HEK293T (cell line): ENCODE data around the gene TOR4A.
A peak's percentile ranks its signal among the peaks of the same experiment; 100 is the strongest.
"Not testable (repeated sequence)": the region's sequence is repeated elsewhere in the genome, so short reads cannot be mapped to it uniquely, and the experiment has no call there.

Experiments used
- CTCF ChIA-PET: fragments of 350-600 bp; formaldehyde crosslinking; extraction: SDS; loops from one replicate; lab custom pipeline; 2021; ENCODE audit warnings: antibody characterized with exemption, inconsistent platforms; lab: Yijun Ruan, JAX
- POLR2A ChIA-PET: fragments of 350-600 bp; formaldehyde crosslinking; extraction: SDS; loops from one replicate; lab custom pipeline; 2020; ENCODE audit warnings: antibody characterized with exemption, inconsistent platforms; lab: Yijun Ruan, JAX
- DNase-seq: peaks from one replicate; pipeline ENCODE4 v3.0.0; 2012; ENCODE audit warnings: mixed read lengths; ENCODE audit errors: extremely low spot score
- ARNT ChIP-seq: fragments of 450-650 bp; IDR thresholded peaks from 2 replicates; pipeline ENCODE4 v1.6.1; 2017; ENCODE audit warnings: mild to moderate bottlenecking
- BHLHE40 ChIP-seq: fragments of 450-650 bp; IDR thresholded peaks from 2 replicates; pipeline ENCODE4 v1.6.1; 2016; ENCODE audit warnings: mild to moderate bottlenecking, moderate library complexity, borderline replicate concordance
- CTBP1 ChIP-seq: fragments of 450-650 bp; IDR thresholded peaks from 2 replicates; pipeline ENCODE4 v1.6.1; 2016; ENCODE audit warnings: borderline replicate concordance
- ELF4 ChIP-seq: fragments of 450-650 bp; IDR thresholded peaks from 2 replicates; pipeline ENCODE4 v1.6.1; 2017; ENCODE audit warnings: antibody characterized with exemption
- FOXA1 ChIP-seq: fragments of 450-650 bp; IDR thresholded peaks from 2 replicates; pipeline ENCODE4 v1.6.1; 2016; ENCODE audit warnings: mild to moderate bottlenecking
- FOXK2 ChIP-seq: fragments of 450-650 bp; IDR thresholded peaks from 2 replicates; pipeline ENCODE4 v1.6.1; 2016; ENCODE audit warnings: mild to moderate bottlenecking
- FOXM1 ChIP-seq: fragments of 450-650 bp; IDR thresholded peaks from 2 replicates; pipeline ENCODE4 v1.6.1; 2017; ENCODE audit warnings: mild to moderate bottlenecking, borderline replicate concordance
- HDGF ChIP-seq: fragments of 450-650 bp; IDR thresholded peaks from 2 replicates; pipeline ENCODE4 v1.6.1; 2017; ENCODE audit warnings: antibody characterized with exemption, borderline replicate concordance
- L3MBTL2 ChIP-seq: fragments of 450-650 bp; conservative IDR thresholded peaks from 2 replicates; pipeline ENCODE4 v1.6.1; 2016; ENCODE audit warnings: mild to moderate bottlenecking
- LEF1 ChIP-seq: fragments of 450-650 bp; IDR thresholded peaks from 2 replicates; pipeline ENCODE4 v1.6.1; 2017; ENCODE audit warnings: mild to moderate bottlenecking, borderline replicate concordance
- NFRKB ChIP-seq: fragments of 450-650 bp; IDR thresholded peaks from 2 replicates; pipeline ENCODE4 v1.6.1; 2016; ENCODE audit warnings: mild to moderate bottlenecking, moderate library complexity
- PKNOX1 ChIP-seq: fragments of 450-650 bp; IDR thresholded peaks from 2 replicates; pipeline ENCODE4 v1.6.1; 2016
- SP1 ChIP-seq: fragments of 450-650 bp; IDR thresholded peaks from 2 replicates; pipeline ENCODE4 v1.6.1; 2017
- SUZ12 ChIP-seq: fragments of 450-650 bp; IDR thresholded peaks from 2 replicates; pipeline ENCODE4 v1.6.1; 2016; ENCODE audit warnings: mild to moderate bottlenecking
- TARDBP ChIP-seq: fragments of 450-650 bp; IDR thresholded peaks from 2 replicates; pipeline ENCODE4 v1.6.1; 2016
- ZNF384 ChIP-seq: fragments of 450-650 bp; IDR thresholded peaks from 2 replicates; pipeline ENCODE4 v1.6.1; 2016

TOR4A gene

GRCh38 chr9:137255448-137256114 lies 21.9 kb upstream of the TOR4A start:
- TF ChIP-seq NFRKB, result no peak
- POLR2A ChIA-PET, result interaction anchor here (0.6 to 8.8 kb wide), 6 partner anchors 12 to 168 kb away, joined by 3 to 90 read pairs (median 4); partner anchors contain the start of genes NOXA1 and TUBB4B
- CTCF ChIA-PET, result interaction anchor here (1.1 kb wide), 1 partner anchor 15 kb away, joined by 3 read pairs; no protein-coding TSS in a partner anchor
- DNase-seq, result peak; percentile 77

DNA sequence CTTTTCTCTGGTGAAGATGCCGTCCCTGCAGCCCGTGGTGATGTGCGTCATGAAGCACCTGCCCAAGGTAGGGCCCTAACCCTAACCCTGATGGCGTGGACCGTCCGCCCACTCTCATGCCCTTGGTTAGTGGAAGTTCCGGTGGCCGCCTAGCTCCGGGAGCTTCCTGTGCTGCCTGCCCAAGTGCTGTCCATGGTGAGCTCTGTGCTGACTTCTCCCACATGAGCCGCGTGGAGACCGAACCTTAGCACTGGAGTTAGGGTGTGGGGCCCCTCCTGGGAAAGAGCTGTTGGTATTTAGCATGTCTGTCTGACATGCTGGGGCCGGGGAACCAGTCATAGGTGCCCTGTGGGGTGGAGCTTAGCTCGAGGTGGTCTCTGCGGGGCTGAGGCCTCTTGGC lies 21.2 kb upstream of the TOR4A start:
- TF ChIP-seq HDGF (no peak), SP1 (no peak), SUZ12 (no peak), ZNF384 (no peak), LEF1 (no peak), BHLHE40 (no peak), NFRKB (no peak), TARDBP (no peak), ELF4 (no peak), FOXA1 (no peak), CTBP1 (no peak), L3MBTL2 (no peak), ARNT (no peak), FOXM1 (no peak)
- POLR2A ChIA-PET, result interaction anchor here (0.7 to 8.8 kb wide), 5 partner anchors 14 to 167 kb away, joined by 3 to 90 read pairs (median 4); partner anchors contain the start of genes NOXA1 and TUBB4B
- no peak for DNase-seq
- CTCF ChIA-PET, result interaction anchor here (0.8 to 1.1 kb wide), 2 partner anchors 16 to 227 kb away, joined by 3 read pairs; no protein-coding TSS in a partner anchor

GRCh38 chr9:137256856-137257255 lies 20.7 kb upstream of the TOR4A start:
- ChIA-PET POLR2A (interaction anchor here (1.1 to 8.8 kb wide), 3 partner anchors 15 to 27 kb away, joined by 4 to 90 read pairs (median 4); partner anchors contain the start of gene TUBB4B), CTCF (interaction anchor here (0.8 to 1.1 kb wide), 2 partner anchors 17 to 227 kb away, joined by 3 read pairs; no protein-coding TSS in a partner anchor)
- DNase-seq, result no peak
- TF ChIP-seq TARDBP, result no peak
- TF ChIP-seq BHLHE40, result no peak
- no peak for TF ChIP-seq HDGF
- TF ChIP-seq ARNT, result no peak

GRCh38 chr9:137262173-137262908 lies 15.2 kb upstream of the TOR4A start:
- not testable (repeated sequence) for DNase-seq
- POLR2A ChIA-PET, result interaction anchor here (1.4 kb wide), 1 partner anchor 22 kb away, joined by 11 read pairs; the partner anchor contains the start of gene TUBB4B
- CTCF ChIA-PET, result interaction anchor here (0.6 to 1.0 kb wide), 2 partner anchors 11 to 23 kb away, joined by 3 read pairs; partner anchors contain the start of gene STPG3

GRCh38 chr9:137262909-137263285 lies 14.6 kb upstream of the TOR4A start:
- TF ChIP-seq NFRKB, result no peak
- no peak for TF ChIP-seq ARNT
- TF ChIP-seq HDGF, result no peak
- TF ChIP-seq ZNF384, result no peak
- no peak for TF ChIP-seq LEF1
- no peak for TF ChIP-seq SP1
- no peak for TF ChIP-seq FOXA1
- no peak for TF ChIP-seq ELF4
- no peak for TF ChIP-seq TARDBP
- TF ChIP-seq SUZ12, result no peak
- no peak for TF ChIP-seq PKNOX1
- no peak for TF ChIP-seq BHLHE40
- TF ChIP-seq FOXK2, result no peak
- TF ChIP-seq CTBP1, result no peak
- no peak for TF ChIP-seq L3MBTL2
- no peak for TF ChIP-seq FOXM1
- ChIA-PET CTCF (interaction anchor here (1.0 kb wide), 1 partner anchor 24 kb away, joined by 3 read pairs; no protein-coding TSS in a partner anchor), POLR2A (no interaction called here)
- DNase-seq, result no peak

DNA sequence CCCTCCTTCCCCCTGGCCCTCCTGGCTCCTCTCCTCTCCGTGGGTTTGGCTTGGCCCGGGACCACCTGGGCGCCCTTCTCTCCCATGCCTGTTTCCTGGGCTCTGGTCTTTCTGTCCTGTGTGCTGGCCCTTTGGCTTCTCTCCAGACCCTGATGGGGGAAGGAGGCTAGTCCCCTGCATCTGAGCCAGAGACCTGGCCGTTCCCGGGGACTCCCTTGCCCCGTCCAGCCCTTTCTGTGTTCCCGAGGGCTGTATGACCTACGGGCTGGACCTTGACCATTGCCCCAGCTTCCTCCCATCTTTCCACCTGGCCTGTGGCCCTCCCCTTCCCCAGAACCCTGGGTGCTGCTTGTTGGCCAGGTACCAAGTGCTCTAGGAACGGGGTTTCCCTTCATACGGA lies 14.0 kb upstream of the TOR4A start:
- no peak for TF ChIP-seq LEF1
- TF ChIP-seq L3MBTL2, result no peak
- TF ChIP-seq ARNT, result no peak
- TF ChIP-seq PKNOX1, result no peak
- TF ChIP-seq FOXA1, result no peak
- no peak for TF ChIP-seq ZNF384
- no peak for DNase-seq
- POLR2A ChIA-PET, result no interaction called here
- CTCF ChIA-PET, result interaction anchor here (1.0 kb wide), 1 partner anchor 25 kb away, joined by 3 read pairs; no protein-coding TSS in a partner anchor
